ENCODE measurements around the gene PASK.

Gene PASK

GRCh38 chr2:241126771-241127202, 22.5 kb downstream of the PASK start:
- no peak for DNase-seq (ENCODE audit: low read depth in 2 of 2)

- no peak for DNase-seq (ENCODE audit: low read depth in 2 of 2)
Measured at GRCh38 chr2:241126201-241126611, 23.1 kb downstream of the PASK start.

GRCh38 chr2:241125626-241126025, 23.6 kb downstream of the PASK start:
- DNase-seq (ENCODE audit: low read depth in 2 of 2), result no peak

GRCh38 chr2:241123816-241124536, 25.3 kb downstream of the PASK start:
- DNase-seq (ENCODE audit: low read depth in 2 of 2), result no peak

- DNase-seq (ENCODE audit: low read depth in 2 of 2), result no peak
Measured at GRCh38 chr2:241122376-241123002, 26.8 kb downstream of the PASK start.

- no peak for DNase-seq (ENCODE audit: low read depth in 2 of 2)
Measured at GRCh38 chr2:241121008-241121407, 28.3 kb downstream of the PASK start.

GRCh38 chr2:241120440-241120839, 28.8 kb downstream of the PASK start:
- no peak for DNase-seq (ENCODE audit: low read depth in 2 of 2)

- no peak for DNase-seq (ENCODE audit: low read depth in 2 of 2)
Measured at GRCh38 chr2:241118737-241119505, 30.4 kb downstream of the PASK start.

- DNase-seq (ENCODE audit: low read depth in 2 of 2), result no peak
Measured at GRCh38 chr2:241116606-241117560, 32.4 kb downstream of the PASK start.

- no peak for DNase-seq (ENCODE audit: low read depth in 2 of 2)
Measured at GRCh38 chr2:241115361-241115760, 33.9 kb downstream of the PASK start.

GRCh38 chr2:241114836-241115235, 34.4 kb downstream of the PASK start:
- no peak for DNase-seq (ENCODE audit: low read depth in 2 of 2)

- DNase-seq (ENCODE audit: low read depth in 2 of 2), result no peak
Measured at GRCh38 chr2:241112592-241112991, 36.7 kb downstream of the PASK start.

- no peak for DNase-seq (ENCODE audit: low read depth in 2 of 2)
Measured at GRCh38 chr2:241112046-241112445, 37.2 kb downstream of the PASK start.

- no peak for DNase-seq (ENCODE audit: low read depth in 2 of 2)
Measured at GRCh38 chr2:241111440-241111805, 37.8 kb downstream of the PASK start.

GRCh38 chr2:241110607-241111439, 38.4 kb downstream of the PASK start:
- DNase-seq (ENCODE audit: low read depth in 2 of 2), result no peak

- no peak for DNase-seq (ENCODE audit: low read depth in 2 of 2)
Measured at GRCh38 chr2:241110089-241110606, 39.1 kb downstream of the PASK start.

- DNase-seq (ENCODE audit: low read depth in 2 of 2), result no peak
Measured at GRCh38 chr2:241109210-241110088, 39.8 kb downstream of the PASK start.

GRCh38 chr2:241108271-241109209, 40.7 kb downstream of the PASK start:
- DNase-seq (ENCODE audit: low read depth in 2 of 2), result no peak

All from fibroblast of skin of left biceps (primary cell).